MM.1S (cell line): ENCODE data around the gene BARHL1.

Experiments used
- CTCF ChIP-seq: fragments of 300-600 bp; sonication (generic); IDR thresholded peaks from 2 replicates; pipeline ENCODE4 v1.5.1; 2016; ENCODE audit warnings: antibody characterized with exemption, low read length, mixed read lengths
- EZH2phosphoT487 ChIP-seq: fragments of 300-600 bp; sonication (generic); IDR thresholded peaks from 2 replicates; pipeline ENCODE4 v1.6.1; 2018; ENCODE audit warnings: antibody characterized with exemption, low read length

GRCh38 chr9:132592451-132592850 is 10.0 kb downstream of the BARHL1 start:
- TF ChIP-seq CTCF (no peak), EZH2phosphoT487 (no peak)
